GM13977 (cell line): ENCODE measurements around the gene NEU1.

Source experiments
- DNase-seq: peaks from one replicate; pipeline ENCODE4 v3.0.0; 2012; ENCODE audit warnings: low spot score
- CTCF ChIP-seq: IDR thresholded peaks from 2 replicates; pipeline ENCODE4 v1.5.1; 2012; ENCODE audit warnings: mild to moderate bottlenecking, control low read depth; ENCODE audit not compliant: insufficient read depth; ENCODE audit errors: extremely low read depth, missing control alignments
- in situ Hi-C: fragments of 300-500 bp; cut with MboI; formaldehyde crosslinking; loops from one replicate; pipeline ENCODE4 v1.12.0; 2022; ENCODE audit warnings: low sequenced_read_pairs, low pct_unique_long_range_greater_than_20kb, mixed read lengths, inconsistent platforms; ENCODE audit not compliant: unreplicated experiment

Gene NEU1

GRCh38 chr6:31878222-31878621 is 15.6 kb upstream of the NEU1 start:
- in situ Hi-C loops, result no loop called here
- no peak for DNase-seq
- no peak for TF ChIP-seq CTCF

- TF ChIP-seq CTCF, result no peak
- DNase-seq, result no peak
- in situ Hi-C loops, result no loop called here
Measured at GRCh38 chr6:31877651-31878161, 15.1 kb upstream of the NEU1 start.

- in situ Hi-C loops, result no loop called here
- TF ChIP-seq CTCF, result no peak
Measured at GRCh38 chr6:31877125-31877650, 14.6 kb upstream of the NEU1 start.

DNA sequence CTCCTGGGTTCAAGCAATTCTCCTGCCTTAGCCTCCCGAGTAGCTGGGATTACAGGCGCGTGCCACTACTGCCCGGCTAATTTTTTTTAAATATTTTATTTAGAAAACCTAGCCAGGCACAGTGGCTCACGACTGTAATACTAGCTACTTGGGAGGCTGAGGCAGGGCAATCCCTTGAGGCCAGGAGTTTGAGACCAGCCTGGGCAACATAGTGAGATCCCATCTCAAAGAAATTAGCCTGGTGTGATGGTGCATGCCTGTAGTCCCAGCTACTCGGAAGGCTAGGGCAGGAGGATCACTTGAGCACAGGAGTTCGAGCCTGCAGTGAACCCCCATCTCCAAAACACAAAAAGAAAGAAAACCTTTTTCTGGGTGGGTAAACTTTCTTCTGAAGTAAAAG is 13.7 kb upstream of the NEU1 start:
- no peak for TF ChIP-seq CTCF
- DNase-seq, result no peak
- in situ Hi-C loops, result no loop called here

More at GRCh38 chr6:31877125-31877650, 14.6 kb upstream of the NEU1 start:
- DNase-seq, result no peak

- in situ Hi-C loops, result no loop called here
- no peak for DNase-seq
- no peak for TF ChIP-seq CTCF
Measured at GRCh38 chr6:31875877-31876276, 13.3 kb upstream of the NEU1 start.

DNA sequence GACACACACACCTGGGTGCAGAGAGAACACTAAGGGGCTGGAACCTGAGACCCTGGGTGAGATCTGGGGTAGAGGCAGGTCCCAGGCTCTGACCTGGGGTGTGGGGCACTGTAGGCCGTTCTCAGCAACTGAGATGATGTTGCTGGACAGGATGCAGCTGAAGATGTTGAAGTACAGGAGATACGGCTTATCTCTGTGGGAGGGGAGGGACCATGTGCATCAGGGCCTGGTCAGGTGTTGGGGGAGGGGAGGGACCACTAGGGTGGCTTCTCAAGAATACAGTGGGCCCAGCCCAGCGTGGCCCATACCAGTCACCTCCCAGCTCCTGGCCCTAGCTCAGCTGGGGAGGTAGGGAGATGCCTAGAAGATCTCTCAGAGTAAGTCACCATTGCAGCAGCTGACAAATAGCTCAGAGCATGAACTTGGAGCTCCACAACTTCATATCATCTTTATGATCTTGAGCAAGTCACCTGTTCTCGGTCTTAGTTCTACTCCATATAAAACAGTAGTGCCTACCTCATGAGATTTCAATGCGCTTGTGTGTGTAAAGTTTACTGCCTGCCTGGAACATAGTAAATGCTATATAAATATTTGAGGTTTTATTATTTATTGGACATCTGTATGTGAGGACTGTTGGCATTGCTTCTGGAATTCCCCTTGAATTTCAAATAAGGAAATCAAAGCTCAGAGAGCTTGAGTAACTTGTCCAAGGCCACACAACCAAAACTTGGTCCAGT is 12.4 kb upstream of the NEU1 start:
- TF ChIP-seq CTCF, result no peak
- no peak for DNase-seq
- in situ Hi-C loops, result no loop called here
